Endodermal cell (in vitro differentiated cells): Measurements from ENCODE around the gene PSTPIP1. TPM values are rescaled to one million over a fixed set of nuclear protein-coding genes. Genes with fewer than 3 reads are reported as not detected.

Experiments
- DNase-seq: peaks from one replicate; pipeline ENCODE4 v3.0.0-alpha.2; 2017
- H3K27ac ChIP-seq: 2 replicates; pipeline ENCODE4 v1.5.1; 2013; ENCODE audit warnings: mild to moderate bottlenecking, low read depth, low read length, moderate library complexity
- H3K27me3 ChIP-seq: 2 replicates; pipeline ENCODE4 v1.6.1; 2013; ENCODE audit warnings: mild to moderate bottlenecking, low read length, moderate library complexity; ENCODE audit not compliant: insufficient read depth, control insufficient read depth, poor library complexity, severe bottlenecking
- H3K36me3 ChIP-seq: 2 replicates; pipeline ENCODE4 v1.7.0; 2013; ENCODE audit warnings: mild to moderate bottlenecking, low read length, moderate library complexity; ENCODE audit not compliant: control insufficient read depth, insufficient read depth
- H3K4me1 ChIP-seq: one replicate; pipeline ENCODE4 v1.7.0; 2013; ENCODE audit warnings: low read length; ENCODE audit not compliant: control insufficient read depth, insufficient read depth
- H3K4me3 ChIP-seq: 2 replicates; pipeline ENCODE4 v1.5.1; 2013; ENCODE audit warnings: mild to moderate bottlenecking, low read length, moderate library complexity
- H3K9ac ChIP-seq: 2 replicates; pipeline ENCODE4 v1.6.1; 2013; ENCODE audit warnings: mild to moderate bottlenecking, low read length, moderate library complexity; ENCODE audit not compliant: poor library complexity, severe bottlenecking; ENCODE audit errors: extremely low read depth
- H3K9me3 ChIP-seq: 2 replicates; pipeline ENCODE4 v1.6.1; 2013; ENCODE audit warnings: mild to moderate bottlenecking, low read length, moderate library complexity; ENCODE audit not compliant: control insufficient read depth
- H3K27ac Mint-ChIP-seq: 2 replicates; pipeline ENCODE4 v1.8.0; 2020; ENCODE audit warnings: mixed read lengths
- H3K27me3 Mint-ChIP-seq: 2 replicates; pipeline ENCODE4 v1.8.0; 2021; ENCODE audit warnings: mild to moderate bottlenecking, mixed read lengths; ENCODE audit not compliant: insufficient read depth
- H3K36me3 Mint-ChIP-seq: 2 replicates; pipeline ENCODE4 v1.8.0; 2020; ENCODE audit warnings: low read depth, mixed read lengths
- H3K4me1 Mint-ChIP-seq: 2 replicates; pipeline ENCODE4 v1.8.0; 2020; ENCODE audit warnings: mixed read lengths
- H3K4me3 Mint-ChIP-seq: 2 replicates; pipeline ENCODE4 v1.8.0; 2020; ENCODE audit warnings: mild to moderate bottlenecking, moderate library complexity, mixed read lengths
- H3K9me3 Mint-ChIP-seq: 2 replicates; pipeline ENCODE4 v1.8.0; 2020; ENCODE audit warnings: mild to moderate bottlenecking, mixed read lengths
- CTCF ChIP-seq: fragments of 200-600 bp; sonication (generic); conservative IDR thresholded peaks from 2 replicates; pipeline ENCODE4 v1.5.0; 2021; ENCODE audit warnings: antibody characterized with exemption, mild to moderate bottlenecking
- WGBS, 2 experiments: methylation state at CpG; one replicate each; pipeline versions ENCODE4 v1.1.5 to v1.1.7; 2013; ENCODE audit warnings: missing lambda C conversion rate in 2 of 2, mixed read lengths in 1 of 2; ENCODE audit not compliant: insufficient coverage in 1 of 2, insufficient read length in 1 of 2; 5-methylcytosine and 5-hydroxymethylcytosine counted together
- total RNA-seq, 2 donors: library from RNA; stranded (reverse); fragmentation: NEBNext Ultra II Directional in 1 of 2; extraction: Animal tissue kit (Norgen Biotek cat#: 25700) in 1 of 2; gene quantifications; 2 replicates in 1 of 2; 3 replicates in 1 of 2; pipeline ENCODE4 v1.2.1, GENCODE V29; 2021

Gene PSTPIP1
- total RNA-seq, 2 donors from 2014 or later: 0.29 to 1.5 TPM

DNA sequence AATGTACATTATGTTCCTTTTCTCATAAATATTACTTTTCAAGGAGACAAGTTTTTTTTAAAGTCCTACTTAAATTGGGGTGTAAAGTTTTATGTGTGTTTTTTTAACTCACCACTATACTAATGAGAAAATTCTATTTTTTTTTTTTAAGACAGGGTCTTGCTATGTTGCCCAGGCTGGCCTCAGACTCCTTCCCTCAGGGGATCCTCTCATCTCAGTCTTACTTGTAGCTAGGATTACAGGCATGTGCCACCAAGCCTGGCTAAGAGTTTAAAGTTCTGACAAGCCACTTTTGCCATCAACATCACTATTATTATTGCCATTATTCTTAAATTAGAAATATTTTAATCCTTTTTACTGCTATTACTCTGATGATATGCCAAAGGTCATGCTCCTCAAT, 68.3 kb downstream of the PSTPIP1 start:
- Histone ChIP-seq H3K4me1 (peaks cover 2% of the 10 kb centered on the region), H3K9ac (no peak overlapping the region), H3K27ac (no peak overlapping the region), H3K36me3 (peaks cover 11% of the 10 kb centered on the region), H3K9me3 (no peaks in the 10 kb centered on the region), H3K4me3 (no peak overlapping the region), H3K27me3 (no peaks in the 10 kb centered on the region)
- no peaks in the 10 kb centered on the region for H3K27me3 Mint-ChIP-seq
- H3K4me3 Mint-ChIP-seq: no peak overlapping the region
- no peaks in the 10 kb centered on the region for H3K9me3 Mint-ChIP-seq
- peaks cover 5% of the 10 kb centered on the region for H3K36me3 Mint-ChIP-seq
- H3K4me1 Mint-ChIP-seq: peaks cover 15% of the 10 kb centered on the region
- no peak for TF ChIP-seq CTCF
- DNase-seq: no peak
- no peak overlapping the region for H3K27ac Mint-ChIP-seq

- Mint-ChIP-seq H3K4me3 (no peak overlapping the region), H3K27me3 (no peaks in the 10 kb centered on the region), H3K27ac (no peak overlapping the region), H3K36me3 (peaks cover 7% of the 10 kb centered on the region), H3K4me1 (peaks cover 15% of the 10 kb centered on the region), H3K9me3 (no peaks in the 10 kb centered on the region)
- no peaks in the 10 kb centered on the region for H3K27me3 ChIP-seq
- H3K9me3 ChIP-seq: no peaks in the 10 kb centered on the region
- TF ChIP-seq CTCF: no peak
- no peak for DNase-seq
- H3K36me3 ChIP-seq: peaks cover 17% of the 10 kb centered on the region
- no peak overlapping the region for H3K4me3 ChIP-seq
- H3K9ac ChIP-seq: no peak overlapping the region
- peaks cover 2% of the 10 kb centered on the region for H3K4me1 ChIP-seq
- H3K27ac ChIP-seq: no peak overlapping the region
- WGBS, 2 experiments: 83 to 89% methylated on average over 1 to 2 of the region's 2 CpGs
These were observed 69.1 kb downstream of the PSTPIP1 start for GRCh38 chr15:77064063-77064462.

GRCh38 chr15:77064539-77065308, 69.8 kb downstream of the PSTPIP1 start:
- no peak for TF ChIP-seq CTCF
- Mint-ChIP-seq H3K27ac (no peak overlapping the region), H3K4me1 (peaks cover 18% of the 10 kb centered on the region), H3K9me3 (no peaks in the 10 kb centered on the region), H3K36me3 (peaks cover 7% of the 10 kb centered on the region), H3K4me3 (no peak overlapping the region), H3K27me3 (no peaks in the 10 kb centered on the region)
- no peak for DNase-seq
- 93 to 100% methylated on average over 2 to 5 of the region's 6 CpGs for WGBS, 2 experiments
- no peak overlapping the region for H3K9ac ChIP-seq
- H3K36me3 ChIP-seq: peaks cover 18% of the 10 kb centered on the region
- no peak overlapping the region for H3K27ac ChIP-seq
- H3K9me3 ChIP-seq: no peaks in the 10 kb centered on the region
- H3K4me1 ChIP-seq: peaks cover 2% of the 10 kb centered on the region
- H3K4me3 ChIP-seq: no peak overlapping the region
- no peaks in the 10 kb centered on the region for H3K27me3 ChIP-seq
